Measurements from ENCODE around the gene SYT17. TPM values are rescaled to one million over a fixed set of nuclear protein-coding genes. Genes with fewer than 3 reads are reported as not detected.

SYT17 gene
- total RNA-seq, 2 experiments from 2014 or later = 6.2 to 10.3 TPM

- no TSS peak for BruUV-seq (replicated peaks)
- Histone ChIP-seq H4K20me1 (ENCODE audit: insufficient read depth, low read length) (no peaks in the 10 kb centered on the region), H3K4me2 (ENCODE audit: low read length) (no peak overlapping the region), H3K79me2 (ENCODE audit: insufficient read depth, low read depth, low read length) (no peaks in the 10 kb centered on the region), H3K36me3 (ENCODE audit: insufficient read depth, low read length) (peaks cover 3% of the 10 kb centered on the region; the same call in 1 of the 2 replicates), H3K4me1 (ENCODE audit: insufficient read depth, low read length, poor library complexity, severe bottlenecking) (no peaks in the 10 kb centered on the region), H3K4me3 (ENCODE audit: low read depth, low read length, poor library complexity, severe bottlenecking) (no peak overlapping the region), H3K27ac (ENCODE audit: low read depth, low read length, poor library complexity, severe bottlenecking) (no peak overlapping the region), H3K9me2 (ENCODE audit: insufficient read depth, low read length) (no peaks in the 10 kb centered on the region), H2AFZ (ENCODE audit: low read length) (no peak overlapping the region), H3K9me3 (ENCODE audit: low read length) (peaks cover 22% of the 10 kb centered on the region)
- intact Hi-C loops (cut with micrococcal nuclease; ENCODE audit: unreplicated experiment) = no loop called here
- DNase-seq (ENCODE audit: low spot score) = no peak
- ChIA-PET POLR2A (no interaction called here), CTCF (ENCODE audit: unreplicated experiment) (no interaction called here)
- TF ChIP-seq CTCF (conservative IDR thresholded peaks at IDR 0.05; ENCODE audit: low read length) (no peak), EZH2phosphoT487 (IDR thresholded peaks at IDR 0.05; ENCODE audit: borderline replicate concordance, low read depth, low read length) (no peak)
Observed at GRCh38 chr16:19235478-19235877, 67.4 kb downstream of the SYT17 start.

GRCh38 chr16:19235886-19236285, 67.8 kb downstream of the SYT17 start:
- no peak overlapping the region for H3K27ac ChIP-seq (ENCODE audit: low read depth, low read length, poor library complexity, severe bottlenecking)
- H3K9me3 ChIP-seq (ENCODE audit: low read length) = peaks cover 23% of the 10 kb centered on the region
- no peak for TF ChIP-seq CTCF (conservative IDR thresholded peaks at IDR 0.05; ENCODE audit: low read length)
- no peak for TF ChIP-seq EZH2phosphoT487 (IDR thresholded peaks at IDR 0.05; ENCODE audit: borderline replicate concordance, low read depth, low read length)
- CTCF ChIA-PET (ENCODE audit: unreplicated experiment) = no interaction called here
- peaks cover 3% of the 10 kb centered on the region; the same call in 1 of the 2 replicates for H3K36me3 ChIP-seq (ENCODE audit: insufficient read depth, low read length)
- H3K4me2 ChIP-seq (ENCODE audit: low read length) = no peak overlapping the region
- BruUV-seq (replicated peaks) = no TSS peak
- DNase-seq (ENCODE audit: low spot score) = no peak
- H3K4me3 ChIP-seq (ENCODE audit: low read depth, low read length, poor library complexity, severe bottlenecking) = no peak overlapping the region
- intact Hi-C loops (cut with micrococcal nuclease; ENCODE audit: unreplicated experiment) = no loop called here
- H3K4me1 ChIP-seq (ENCODE audit: insufficient read depth, low read length, poor library complexity, severe bottlenecking) = no peaks in the 10 kb centered on the region
- H4K20me1 ChIP-seq (ENCODE audit: insufficient read depth, low read length) = no peaks in the 10 kb centered on the region
- H2AFZ ChIP-seq (ENCODE audit: low read length) = no peak overlapping the region
- H3K9me2 ChIP-seq (ENCODE audit: insufficient read depth, low read length) = no peaks in the 10 kb centered on the region
- POLR2A ChIA-PET = no interaction called here
- H3K79me2 ChIP-seq (ENCODE audit: insufficient read depth, low read depth, low read length) = no peaks in the 10 kb centered on the region

- Histone ChIP-seq H3K27ac (ENCODE audit: low read depth, low read length, poor library complexity, severe bottlenecking) (no peak overlapping the region), H3K9me2 (ENCODE audit: insufficient read depth, low read length) (no peaks in the 10 kb centered on the region), H3K4me3 (ENCODE audit: low read depth, low read length, poor library complexity, severe bottlenecking) (no peak overlapping the region), H3K4me1 (ENCODE audit: insufficient read depth, low read length, poor library complexity, severe bottlenecking) (no peaks in the 10 kb centered on the region), H4K20me1 (ENCODE audit: insufficient read depth, low read length) (no peaks in the 10 kb centered on the region), H3K4me2 (ENCODE audit: low read length) (no peak overlapping the region), H3K79me2 (ENCODE audit: insufficient read depth, low read depth, low read length) (no peaks in the 10 kb centered on the region), H3K36me3 (ENCODE audit: insufficient read depth, low read length) (peaks cover 3% of the 10 kb centered on the region; the same call in 1 of the 2 replicates), H3K9me3 (ENCODE audit: low read length) (peaks cover 23% of the 10 kb centered on the region), H2AFZ (ENCODE audit: low read length) (no peak overlapping the region)
- no TSS peak for BruUV-seq (replicated peaks)
- TF ChIP-seq EZH2phosphoT487 (IDR thresholded peaks at IDR 0.05; ENCODE audit: borderline replicate concordance, low read depth, low read length) = no peak
- no peak for TF ChIP-seq CTCF (conservative IDR thresholded peaks at IDR 0.05; ENCODE audit: low read length)
- CTCF ChIA-PET (ENCODE audit: unreplicated experiment) = no interaction called here
- POLR2A ChIA-PET = no interaction called here
- intact Hi-C loops (cut with micrococcal nuclease; ENCODE audit: unreplicated experiment) = no loop called here
- DNase-seq (ENCODE audit: low spot score) = no peak
Observed at GRCh38 chr16:19236561-19237209, 68.6 kb downstream of the SYT17 start.
